Measurements from ENCODE around the gene CLDN9. TPM values are rescaled to one million over a fixed set of nuclear protein-coding genes. Genes with fewer than 3 reads are reported as not detected.

The CLDN9 gene
- total RNA-seq, 1 experiment from 2014 or later = 1.3 TPM

DNA sequence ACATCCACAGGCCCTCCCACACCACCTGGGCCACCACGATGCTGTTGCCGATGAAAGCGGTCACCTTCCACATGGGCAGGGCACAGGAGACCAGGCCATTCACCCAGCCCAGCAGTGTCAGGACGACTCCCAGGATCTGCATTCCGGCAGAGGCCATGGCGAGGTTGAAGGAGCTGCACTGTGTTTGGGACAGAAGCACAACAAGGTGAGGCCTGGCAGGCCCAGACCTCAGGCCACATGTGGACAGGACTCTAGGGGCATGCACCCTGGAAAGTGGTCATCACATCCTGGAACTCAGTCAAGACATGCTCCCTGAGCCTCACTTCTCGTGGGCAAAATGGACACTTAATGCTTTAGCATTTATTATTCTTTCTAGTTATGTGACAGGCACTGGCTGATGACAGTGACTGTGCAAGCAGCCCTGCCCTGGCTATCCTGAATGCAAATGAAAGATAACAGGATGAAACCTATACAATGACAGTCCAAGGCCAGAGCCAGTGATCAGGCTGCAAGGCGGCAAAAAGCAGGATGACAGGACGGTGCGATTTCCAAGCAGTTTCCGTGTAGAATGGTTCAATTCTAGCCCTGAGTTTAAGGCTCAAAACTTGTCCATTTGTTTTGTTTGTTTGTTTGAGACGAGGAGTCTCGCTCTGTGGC lies 3.3 kb downstream of the CLDN9 start:
- Histone ChIP-seq H3K27ac (ENCODE audit: insufficient read length, low read depth, low read length) (no peak overlapping the region), H3K9me3 (ENCODE audit: control insufficient read depth, low read depth, low read length) (no peaks in the 10 kb centered on the region), H3K79me2 (ENCODE audit: insufficient read depth, low read length) (peaks cover 9% of the 10 kb centered on the region; the same call in 1 of the 2 replicates), H3K9ac (ENCODE audit: extremely low read depth, insufficient read length, low read length) (no peak overlapping the region), H3K79me1 (ENCODE audit: insufficient read depth, low read depth, low read length, poor library complexity, severe bottlenecking) (no peaks in the 10 kb centered on the region), H3K23ac (ENCODE audit: insufficient read length, low read depth, low read length) (no peak overlapping the region), H2AFZ (ENCODE audit: low read length) (no peak overlapping the region), H4K91ac (ENCODE audit: insufficient read length, low read depth, low read length) (no peak overlapping the region), H2BK5ac (ENCODE audit: insufficient read length, low read length) (no peak overlapping the region), H2BK120ac (ENCODE audit: low read depth, low read length, poor library complexity, severe bottlenecking) (no peak overlapping the region), H3K4me2 (ENCODE audit: insufficient read depth, insufficient read length, low read length) (peak overlapping the region; percentile 36), H2BK12ac (ENCODE audit: insufficient read length, low read depth, low read length) (no peak overlapping the region), H3K27me3 (ENCODE audit: insufficient read depth, low read length) (no peaks in the 10 kb centered on the region), H3T11ph (ENCODE audit: low read length) (no peak overlapping the region), H2BK15ac (ENCODE audit: low read depth, low read length) (no peak overlapping the region), H3K56ac (ENCODE audit: insufficient read length, low read depth, low read length) (no peak overlapping the region), H3K4ac (ENCODE audit: low read depth, low read length) (no peak overlapping the region), H3K14ac (ENCODE audit: insufficient read depth, low read length) (no peak overlapping the region; the same call in 1 of the 2 replicates), H3K23me2 (ENCODE audit: insufficient read length, low read depth, low read length, poor library complexity, severe bottlenecking) (peaks cover 21% of the 10 kb centered on the region), H4K8ac (replicated peaks; ENCODE audit: insufficient read length, low read depth, low read length) (no peak overlapping the region), H2BK20ac (ENCODE audit: low read depth, low read length, poor library complexity, severe bottlenecking) (no peak overlapping the region), H3K4me1 (ENCODE audit: insufficient read depth, low read length) (no peaks in the 10 kb centered on the region; the same call in 1 of the 2 replicates), H2AK5ac (ENCODE audit: insufficient read length, low read length) (no peak overlapping the region), H4K20me1 (ENCODE audit: control insufficient read depth, insufficient read depth, insufficient read length) (no peaks in the 10 kb centered on the region), H3K18ac (ENCODE audit: insufficient read length, low read depth, low read length) (no peak overlapping the region), H4K5ac (ENCODE audit: insufficient read length, low read depth, low read length) (no peak overlapping the region)
- no peak for DNase-seq
- Mint-ChIP-seq H3K4me1 (peaks cover 44 to 76% of the 10 kb centered on the region in 2 experiments), H3K9me3 (no peaks in the 10 kb centered on the region; a peak in 2 of 5 replicates), H3K4me3 (peak overlapping the region; percentile 91 to 96), H3K27ac (peak overlapping the region in 2 of 3 experiments; percentile 88 to 92; a peak in 3 of 7 replicates), H3K27me3 (ENCODE audit: low read depth) (peaks cover 11% of the 10 kb centered on the region), H3K36me3 (ENCODE audit: insufficient read depth in 1 of 3, low read depth in 3 of 3) (peaks cover 21 to 32% (median 30%) of the 10 kb centered on the region in 3 experiments)
- WGBS (ENCODE audit: extremely low coverage, insufficient read length, low lambda C conversion rate) = no CpG with 5 or more reads among the region's 13 CpGs
- TF ChIP-seq, protein P1, sequence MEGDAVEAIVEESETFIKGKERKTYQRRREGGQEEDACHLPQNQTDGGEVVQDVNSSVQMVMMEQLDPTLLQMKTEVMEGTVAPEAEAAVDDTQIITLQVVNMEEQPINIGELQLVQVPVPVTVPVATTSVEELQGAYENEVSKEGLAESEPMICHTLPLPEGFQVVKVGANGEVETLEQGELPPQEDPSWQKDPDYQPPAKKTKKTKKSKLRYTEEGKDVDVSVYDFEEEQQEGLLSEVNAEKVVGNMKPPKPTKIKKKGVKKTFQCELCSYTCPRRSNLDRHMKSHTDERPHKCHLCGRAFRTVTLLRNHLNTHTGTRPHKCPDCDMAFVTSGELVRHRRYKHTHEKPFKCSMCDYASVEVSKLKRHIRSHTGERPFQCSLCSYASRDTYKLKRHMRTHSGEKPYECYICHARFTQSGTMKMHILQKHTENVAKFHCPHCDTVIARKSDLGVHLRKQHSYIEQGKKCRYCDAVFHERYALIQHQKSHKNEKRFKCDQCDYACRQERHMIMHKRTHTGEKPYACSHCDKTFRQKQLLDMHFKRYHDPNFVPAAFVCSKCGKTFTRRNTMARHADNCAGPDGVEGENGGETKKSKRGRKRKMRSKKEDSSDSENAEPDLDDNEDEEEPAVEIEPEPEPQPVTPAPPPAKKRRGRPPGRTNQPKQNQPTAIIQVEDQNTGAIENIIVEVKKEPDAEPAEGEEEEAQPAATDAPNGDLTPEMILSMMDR (conservative IDR thresholded peaks at IDR 0.05) = no peak
